CD1c-positive myeloid dendritic cell (primary cell): Measurements from ENCODE around the gene PLCB3.

ENCODE experiments used
- DNase-seq: peaks from one replicate; pipeline ENCODE4 v3.0.0-alpha.2; 2016; ENCODE audit errors: extremely low spot score

Gene PLCB3

DNA sequence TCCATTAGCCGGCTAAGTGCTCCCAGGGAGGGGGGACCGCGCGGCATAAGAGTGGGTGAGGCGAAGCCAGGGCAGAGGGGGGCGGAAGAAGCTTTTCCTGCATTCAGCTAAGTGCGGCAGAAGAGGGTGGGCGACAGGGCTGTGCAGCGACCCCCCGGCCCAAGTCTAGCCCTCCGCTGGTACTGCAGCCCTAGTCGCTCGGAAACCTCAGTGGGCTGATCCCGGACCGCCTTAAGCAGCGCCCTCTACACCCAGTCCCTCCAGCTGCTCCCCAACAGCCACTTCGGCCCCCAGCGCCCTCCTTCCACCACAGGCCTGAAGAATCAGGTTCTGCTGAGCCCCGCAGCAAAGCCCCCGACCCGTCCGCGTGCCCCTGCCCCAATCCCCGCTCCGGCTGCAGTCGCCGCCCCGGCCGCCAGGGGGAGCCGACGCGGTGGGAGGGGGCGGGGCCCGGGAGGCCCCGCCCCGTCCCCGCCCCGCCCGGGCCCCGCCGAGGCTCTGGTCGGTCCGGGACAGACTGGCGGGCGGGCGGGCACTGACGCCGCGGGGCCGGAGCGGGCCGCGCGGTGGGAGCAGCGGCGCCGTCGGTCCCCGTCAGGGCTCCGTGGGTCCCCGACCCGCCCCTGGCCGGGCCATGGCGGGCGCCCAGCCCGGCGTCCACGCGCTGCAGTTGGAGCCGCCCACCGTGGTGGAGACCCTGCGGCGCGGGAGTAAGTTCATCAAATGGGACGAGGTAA is at the start of gene PLCB3:
Gene PLCB3 (plus strand): TSS at position 515 of the 737 bp plus-strand sequence. CDS start 120 bp downstream, at position 635.
- DNase-seq: peak; percentile 88

DNA sequence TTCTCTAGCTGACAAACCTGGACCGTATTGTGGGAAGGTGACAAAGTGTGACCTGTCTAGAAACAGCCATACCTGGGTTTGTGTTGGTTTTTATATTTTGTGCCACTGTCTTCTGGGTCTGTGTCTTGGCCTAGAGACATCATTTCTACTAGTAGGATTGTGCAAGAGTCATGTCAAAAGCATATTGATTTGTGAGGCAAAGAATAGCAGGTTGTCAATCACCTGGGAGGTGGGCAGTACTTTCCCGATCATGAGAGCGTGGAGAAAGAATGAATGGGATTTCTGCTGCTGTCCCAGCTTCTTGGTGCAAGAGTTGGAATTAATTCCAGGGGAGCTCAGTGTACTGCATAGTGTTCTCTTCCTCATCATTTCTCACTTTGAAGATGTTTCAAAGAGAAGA is 49.8 kb upstream of the PLCB3 start:
- no peak for DNase-seq

DNA sequence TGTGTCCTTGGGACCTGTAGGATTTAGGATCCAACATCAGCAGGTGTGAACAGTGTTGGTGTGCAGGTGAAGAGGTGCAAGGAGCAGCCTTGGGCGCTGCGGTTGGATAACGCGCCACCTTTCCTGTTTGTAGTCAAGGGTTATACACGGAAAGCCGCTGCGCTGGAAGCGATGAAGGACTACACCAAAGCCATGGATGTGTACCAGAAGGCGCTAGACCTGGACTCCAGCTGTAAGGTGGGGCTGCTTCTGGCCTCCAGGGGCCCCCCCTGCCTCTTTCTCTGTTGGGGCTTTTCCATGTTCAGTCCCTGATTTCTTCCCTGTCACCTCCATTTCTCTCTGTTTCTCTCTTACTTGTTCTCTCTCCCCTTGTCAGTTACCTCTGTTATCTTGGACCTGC is 48.3 kb upstream of the PLCB3 start:
- DNase-seq: no peak

DNA sequence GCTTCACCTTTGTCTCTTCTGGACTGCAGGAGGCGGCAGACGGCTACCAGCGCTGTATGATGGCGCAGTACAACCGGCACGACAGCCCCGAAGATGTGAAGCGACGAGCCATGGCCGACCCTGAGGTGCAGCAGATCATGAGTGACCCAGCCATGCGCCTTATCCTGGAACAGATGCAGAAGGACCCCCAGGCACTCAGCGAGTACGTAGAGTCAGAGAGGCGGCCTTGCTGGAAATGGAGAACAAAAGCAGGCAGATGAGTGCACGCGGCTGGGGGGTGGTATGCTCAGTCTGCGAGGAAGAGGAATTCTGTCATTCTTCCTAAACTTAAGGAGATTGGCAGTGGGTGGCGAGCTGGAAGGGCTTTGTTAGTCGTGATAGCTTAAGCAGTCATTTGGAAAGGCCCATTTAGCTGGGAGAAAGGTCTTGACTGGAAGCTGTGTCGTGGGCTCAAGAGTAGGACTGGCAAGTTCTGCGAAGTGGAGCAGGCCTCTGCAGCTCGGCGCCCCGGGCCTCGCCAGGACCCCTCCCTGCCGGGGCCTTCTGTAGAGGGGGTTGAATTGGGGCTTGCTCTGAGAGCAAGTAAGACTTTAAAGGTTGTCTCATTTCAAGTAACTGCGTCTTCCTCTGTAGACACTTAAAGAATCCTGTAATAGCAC is 47.8 kb upstream of the PLCB3 start:
- DNase-seq: no peak

DNA sequence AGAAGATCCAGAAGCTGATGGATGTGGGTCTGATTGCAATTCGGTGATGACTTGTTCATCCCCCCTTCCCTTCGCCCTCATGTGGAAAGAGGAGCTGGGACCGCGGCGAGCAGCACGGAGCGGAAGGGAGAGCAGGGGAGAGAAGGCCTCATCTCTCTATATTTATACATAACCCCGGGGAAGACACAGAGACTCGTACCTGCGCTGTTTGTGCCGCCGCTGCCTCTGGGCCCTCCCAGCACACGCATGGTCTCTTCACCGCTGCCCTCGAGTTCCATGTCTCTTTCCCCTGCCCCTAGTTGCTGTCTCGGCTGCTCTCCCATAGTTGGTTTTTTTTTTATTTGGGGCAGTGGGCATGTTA is 47.3 kb upstream of the PLCB3 start:
- DNase-seq: no peak

DNA sequence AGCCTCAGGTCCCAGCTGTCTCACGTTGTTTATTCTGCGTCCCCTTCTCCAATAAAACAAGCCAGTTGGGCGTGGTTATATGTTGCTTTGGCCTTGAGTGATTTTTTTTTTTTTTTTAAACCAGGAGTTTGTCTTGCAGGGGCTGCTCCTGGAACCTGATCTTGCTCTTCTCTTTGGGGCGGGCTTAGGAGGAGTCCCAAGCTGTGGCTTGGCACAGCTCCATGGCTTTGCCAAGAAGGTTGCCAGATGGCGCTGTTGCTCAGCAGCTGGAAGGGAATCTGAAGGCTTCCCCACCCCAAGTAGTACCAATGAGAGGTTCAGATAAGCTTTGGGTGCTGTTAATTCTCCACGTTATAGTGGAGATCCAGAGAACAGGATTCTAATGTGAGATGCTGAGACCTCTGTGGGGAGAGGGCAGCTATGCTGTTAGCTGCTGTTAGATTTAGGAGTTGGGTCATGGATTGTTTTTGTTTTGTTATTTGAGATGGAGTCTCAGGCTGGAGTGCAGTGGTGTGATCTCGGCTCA is 46.8 kb upstream of the PLCB3 start:
- peak; percentile 94 for DNase-seq

DNA sequence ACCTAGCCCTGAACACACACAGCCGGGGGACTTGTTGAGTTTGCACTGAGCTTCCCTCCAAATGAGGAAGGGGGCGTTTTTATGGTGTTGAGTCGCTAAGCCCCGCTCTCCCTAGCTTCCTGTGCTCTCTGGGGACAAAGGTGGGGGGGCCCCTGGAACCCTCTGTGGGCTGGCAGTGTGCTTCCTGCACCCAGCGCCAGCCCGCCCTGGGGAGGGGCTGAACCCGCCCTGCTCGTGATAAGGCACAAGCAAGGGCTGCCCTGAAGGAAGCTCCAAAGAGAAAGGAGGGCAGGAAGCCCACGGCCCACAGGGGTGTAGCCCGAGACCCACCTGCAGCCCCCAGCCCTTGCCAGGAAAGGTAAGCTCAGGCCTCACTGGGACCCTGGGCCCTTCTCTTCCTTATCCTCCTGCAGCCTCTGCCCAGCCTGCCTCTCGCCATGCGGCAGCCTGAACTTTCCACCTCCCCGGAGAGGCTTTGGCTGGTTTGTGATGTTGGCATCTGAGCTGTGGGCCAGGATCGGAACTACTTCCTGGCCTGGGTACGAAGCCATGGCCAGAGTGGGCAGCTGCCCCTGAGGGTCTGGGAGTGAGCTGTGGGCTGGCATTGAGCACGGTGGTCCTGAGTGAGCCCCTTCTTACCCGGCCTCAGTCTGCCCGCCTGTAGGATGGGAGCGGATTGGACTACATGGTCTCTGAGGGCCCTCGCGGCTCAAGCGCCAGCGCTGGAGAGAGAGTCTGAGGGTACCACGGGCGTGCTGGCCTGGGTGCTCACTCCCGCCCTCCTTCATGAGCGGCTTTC is 44.7 kb upstream of the PLCB3 start, which contains the start of gene FERMT3:
Gene FERMT3 (plus strand): TSS at position 265 of the 799 bp plus-strand sequence. CDS start 644 bp downstream, outside the sequence.
- peak; percentile 85 for DNase-seq

DNA sequence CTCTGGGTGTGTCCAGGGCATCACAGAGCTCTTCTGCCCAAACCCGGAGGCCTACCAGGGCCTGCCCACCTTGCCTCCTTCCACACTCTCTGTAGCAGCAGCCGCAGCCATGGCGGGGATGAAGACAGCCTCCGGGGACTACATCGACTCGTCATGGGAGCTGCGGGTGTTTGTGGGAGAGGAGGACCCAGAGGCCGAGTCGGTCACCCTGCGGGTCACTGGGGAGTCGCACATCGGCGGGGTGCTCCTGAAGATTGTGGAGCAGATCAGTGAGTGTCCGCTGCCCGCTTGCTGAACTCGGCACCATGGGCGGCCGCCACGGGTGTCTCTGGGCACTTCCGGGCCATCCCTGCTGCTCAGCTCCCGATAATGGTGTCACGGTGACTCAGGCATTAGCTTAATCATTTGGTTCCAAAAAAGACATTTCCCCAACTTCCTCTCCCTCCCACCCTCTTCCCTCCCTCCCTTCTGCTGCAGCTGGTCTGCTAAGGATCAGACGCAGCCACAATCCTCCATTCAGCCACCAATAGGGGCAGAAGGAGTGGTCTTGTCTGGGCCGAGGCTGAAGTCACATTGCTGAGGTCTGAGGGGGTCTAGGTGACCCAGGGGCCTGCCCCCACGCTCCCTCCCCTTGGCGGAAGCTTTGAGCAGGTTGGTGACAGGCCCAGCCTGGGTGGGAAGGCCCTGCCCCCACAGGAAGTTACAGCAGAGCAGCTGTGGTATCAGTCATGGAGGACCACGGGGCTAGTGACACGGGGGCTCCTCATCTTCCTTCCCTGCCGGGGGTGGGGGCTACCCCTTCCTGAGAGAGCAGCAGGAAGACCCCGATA is 43.9 kb upstream of the PLCB3 start:
- DNase-seq: peak; percentile 89

DNA sequence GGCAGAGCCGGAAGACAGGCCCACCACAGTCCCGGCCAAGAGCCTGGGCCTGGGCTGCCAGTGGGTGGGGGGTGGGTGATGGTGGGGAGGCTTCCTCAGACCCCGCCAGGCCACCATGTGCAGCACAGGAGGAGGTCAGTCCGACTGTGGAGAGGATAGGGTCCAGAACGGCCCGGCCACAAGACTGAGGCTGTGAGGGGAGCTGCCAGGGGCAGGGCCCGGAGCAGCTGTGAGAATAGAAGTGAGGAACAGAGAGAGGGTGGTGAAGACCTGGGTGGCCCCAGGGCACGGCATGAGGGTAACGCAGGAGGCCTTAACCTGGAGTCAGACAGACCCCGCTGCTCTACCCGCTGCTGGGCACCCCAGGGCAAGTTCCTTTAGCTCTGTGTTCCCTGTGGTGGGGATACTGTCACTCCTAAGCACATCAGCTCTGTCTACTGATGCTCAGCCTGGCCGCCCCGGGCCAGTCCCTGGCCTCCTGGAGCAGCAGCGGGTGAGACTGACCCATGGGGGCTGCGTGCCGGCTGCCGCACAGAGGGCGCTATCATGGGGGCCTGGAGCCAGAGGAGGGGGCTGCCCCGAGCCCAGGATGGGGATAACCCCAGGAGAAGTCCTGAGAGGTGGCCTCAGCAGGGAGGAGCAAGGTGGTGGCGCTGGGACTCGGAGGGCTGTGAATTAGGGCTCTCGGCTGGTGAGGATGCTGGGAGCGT is 43.1 kb upstream of the PLCB3 start:
- DNase-seq: no peak

DNA sequence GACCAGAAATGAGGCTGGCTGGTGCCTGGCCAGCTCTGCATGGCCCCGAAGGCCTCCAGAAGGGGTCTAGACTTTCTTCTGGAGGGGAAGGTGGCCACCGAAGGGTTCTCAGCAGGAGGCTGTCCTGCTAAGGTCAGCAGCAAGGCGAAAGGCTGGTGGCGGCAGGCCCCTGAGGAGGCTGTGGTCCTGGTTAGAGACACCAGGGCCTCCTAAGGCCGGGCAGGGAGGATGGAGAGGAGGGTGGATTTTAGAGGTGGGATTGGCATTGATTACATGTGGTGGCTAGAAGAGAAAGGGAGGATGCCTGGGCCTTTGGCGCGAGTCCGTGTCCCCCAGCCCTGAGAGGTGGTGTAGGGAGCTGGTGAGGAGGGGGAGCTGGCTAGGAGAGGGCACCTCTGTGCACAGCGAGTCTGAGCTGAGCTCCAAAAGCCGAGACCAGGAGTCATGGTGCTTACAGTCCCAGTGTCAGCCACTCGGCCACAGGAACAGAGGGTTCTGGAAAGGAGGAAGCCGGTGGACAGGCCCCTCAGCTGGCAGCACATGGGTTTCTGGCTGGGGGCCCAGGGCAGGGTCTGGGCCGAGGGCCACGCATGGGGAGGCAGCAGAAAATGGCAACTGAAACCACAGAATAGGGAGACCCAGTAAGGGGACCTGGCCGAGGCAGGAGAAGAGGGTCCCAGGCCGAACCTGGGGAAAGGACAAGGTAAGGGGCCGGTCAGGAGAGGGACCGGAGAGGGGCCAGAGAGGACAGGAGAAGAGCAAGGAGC is 42.4 kb upstream of the PLCB3 start:
- no peak for DNase-seq

DNA sequence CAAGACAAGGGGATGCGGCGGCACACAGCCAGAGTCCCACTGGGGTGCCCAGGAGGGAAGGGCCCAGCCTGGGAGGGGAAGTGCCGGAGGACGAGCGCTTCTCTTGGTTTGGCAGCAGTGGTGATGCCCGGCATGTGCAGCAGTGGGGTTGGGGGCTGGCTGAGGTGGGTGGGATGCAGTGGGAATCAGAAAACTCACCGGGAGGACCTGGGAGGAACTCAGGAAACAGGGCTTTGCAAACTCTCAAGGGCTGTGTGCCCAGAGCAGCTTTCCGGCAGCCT is 41.8 kb upstream of the PLCB3 start:
- DNase-seq: no peak

DNA sequence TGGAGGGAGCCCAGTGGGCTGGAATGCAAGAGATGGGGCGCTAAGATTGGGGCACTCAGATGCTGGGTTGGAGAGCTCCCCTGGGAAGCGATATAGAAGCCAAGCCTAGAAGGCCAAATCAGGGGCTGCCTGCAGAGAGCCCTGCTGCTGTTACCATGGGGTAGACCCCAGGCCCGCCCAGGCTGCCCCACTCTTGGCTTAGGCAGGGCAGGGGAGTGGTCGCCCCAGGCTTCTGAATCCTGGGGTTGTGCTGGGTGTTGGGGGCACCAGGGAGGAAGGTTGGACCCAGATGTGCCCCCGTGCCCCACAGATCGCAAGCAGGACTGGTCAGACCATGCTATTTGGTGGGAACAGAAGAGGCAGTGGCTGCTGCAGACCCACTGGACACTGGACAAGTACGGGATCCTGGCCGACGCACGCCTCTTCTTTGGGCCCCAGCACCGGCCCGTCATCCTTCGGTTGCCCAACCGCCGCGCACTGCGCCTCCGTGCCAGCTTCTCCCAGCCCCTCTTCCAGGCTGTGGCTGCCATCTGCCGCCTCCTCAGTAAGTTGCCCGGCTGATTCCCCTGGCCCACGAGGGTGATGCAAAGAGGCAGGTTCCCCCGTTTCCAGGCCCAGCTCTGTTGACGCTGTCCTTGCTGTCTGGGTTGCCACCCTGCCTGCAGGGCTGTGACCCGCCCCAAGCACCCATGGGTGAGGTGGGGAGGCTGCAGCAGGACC is 40.9 kb upstream of the PLCB3 start:
- no peak for DNase-seq

DNA sequence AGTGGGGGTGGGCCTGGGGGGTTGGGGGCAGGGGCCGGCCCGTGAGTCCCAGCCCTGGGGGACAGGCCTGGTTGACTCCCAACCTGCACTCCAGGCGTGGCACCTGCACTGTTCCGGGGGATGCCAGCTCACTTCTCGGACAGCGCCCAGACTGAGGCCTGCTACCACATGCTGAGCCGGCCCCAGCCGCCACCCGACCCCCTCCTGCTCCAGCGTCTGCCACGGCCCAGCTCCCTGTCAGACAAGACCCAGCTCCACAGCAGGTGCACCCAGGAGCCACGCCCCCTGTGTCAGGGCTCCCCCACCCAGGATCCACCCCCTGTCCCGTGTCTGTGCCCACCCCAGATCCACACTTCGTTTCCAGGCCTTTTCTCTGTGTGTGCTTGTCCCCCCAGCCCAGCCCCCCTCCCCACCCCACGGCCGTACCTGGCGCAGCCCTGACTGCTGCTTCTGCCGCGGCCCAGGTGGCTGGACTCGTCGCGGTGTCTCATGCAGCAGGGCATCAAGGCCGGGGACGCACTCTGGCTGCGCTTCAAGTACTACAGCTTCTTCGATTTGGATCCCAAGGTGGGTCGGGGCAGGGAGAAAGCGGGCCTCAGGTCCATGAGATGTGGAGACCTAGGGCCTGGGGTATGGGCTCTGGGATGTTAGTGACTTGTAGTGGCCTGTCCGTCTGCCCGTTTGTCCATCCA is 40.0 kb upstream of the PLCB3 start:
- no peak for DNase-seq

DNA sequence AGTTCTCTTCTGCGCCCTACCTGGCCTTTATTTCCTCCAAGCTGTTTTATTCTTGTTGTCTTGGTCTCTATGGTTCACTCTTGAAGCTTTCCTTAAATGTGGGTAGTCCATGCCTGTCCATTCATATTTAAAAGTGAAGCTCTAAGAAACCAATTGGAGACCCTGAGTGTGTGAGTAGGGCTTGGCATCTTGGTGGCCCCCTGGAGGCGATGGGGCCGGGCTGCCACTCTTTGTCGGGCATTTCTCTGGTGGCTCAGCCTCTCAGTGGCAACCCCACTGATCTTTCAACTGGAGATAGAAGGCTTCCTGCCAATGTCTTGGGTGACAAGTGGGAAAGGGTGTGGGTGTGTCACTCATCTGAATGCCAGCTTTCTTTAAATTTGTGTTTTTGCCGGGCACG is 34.5 kb upstream of the PLCB3 start:
- DNase-seq: no peak

DNA sequence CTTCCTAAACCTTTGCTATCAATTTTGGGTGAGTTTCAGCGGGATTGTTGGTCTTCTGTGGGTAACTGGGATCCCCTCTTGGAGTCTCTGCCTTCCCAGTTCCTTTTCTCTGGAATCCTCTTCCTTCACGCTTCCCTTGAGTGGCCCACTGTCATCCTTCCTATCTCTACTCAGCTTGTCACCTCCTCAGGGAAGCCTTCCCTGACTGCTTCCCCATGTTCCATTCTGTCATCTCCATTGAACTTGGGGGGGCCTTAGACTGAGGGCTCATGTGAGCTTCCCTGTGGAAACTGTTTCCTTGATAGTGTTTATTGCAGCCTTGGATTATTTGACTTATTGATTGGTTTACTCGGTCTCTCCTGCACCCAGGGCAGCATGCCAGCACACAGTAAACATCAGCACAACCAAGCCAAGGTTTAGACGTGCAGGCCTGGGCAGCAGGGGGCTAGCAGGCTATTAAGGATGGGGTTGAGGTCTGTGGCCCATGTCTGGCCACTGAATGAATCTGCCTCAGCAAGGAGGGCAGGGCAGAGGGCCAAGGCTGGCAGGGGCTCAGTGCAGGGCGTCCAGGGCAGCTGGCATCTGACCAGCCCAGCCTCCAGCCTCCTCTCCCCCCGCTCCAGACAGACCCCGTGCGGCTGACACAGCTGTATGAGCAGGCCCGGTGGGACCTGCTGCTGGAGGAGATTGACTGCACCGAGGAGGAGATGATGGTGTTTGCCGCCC is 32.5 kb upstream of the PLCB3 start:
- DNase-seq: no peak

DNA sequence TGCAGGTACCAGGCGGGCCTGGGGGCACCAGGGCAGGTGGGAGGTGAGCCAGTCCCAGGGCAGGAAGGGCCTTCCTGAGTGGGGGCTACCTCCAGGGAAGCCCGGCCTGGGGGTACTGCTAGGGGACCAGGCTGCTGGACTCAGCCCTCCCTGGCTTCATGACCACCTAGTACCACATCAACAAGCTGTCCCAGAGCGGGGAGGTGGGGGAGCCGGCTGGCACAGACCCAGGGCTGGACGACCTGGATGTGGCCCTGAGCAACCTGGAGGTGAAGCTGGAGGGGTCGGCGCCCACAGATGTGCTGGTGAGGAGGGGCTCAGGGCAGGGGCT is 32.0 kb upstream of the PLCB3 start:
- DNase-seq: no peak

DNA sequence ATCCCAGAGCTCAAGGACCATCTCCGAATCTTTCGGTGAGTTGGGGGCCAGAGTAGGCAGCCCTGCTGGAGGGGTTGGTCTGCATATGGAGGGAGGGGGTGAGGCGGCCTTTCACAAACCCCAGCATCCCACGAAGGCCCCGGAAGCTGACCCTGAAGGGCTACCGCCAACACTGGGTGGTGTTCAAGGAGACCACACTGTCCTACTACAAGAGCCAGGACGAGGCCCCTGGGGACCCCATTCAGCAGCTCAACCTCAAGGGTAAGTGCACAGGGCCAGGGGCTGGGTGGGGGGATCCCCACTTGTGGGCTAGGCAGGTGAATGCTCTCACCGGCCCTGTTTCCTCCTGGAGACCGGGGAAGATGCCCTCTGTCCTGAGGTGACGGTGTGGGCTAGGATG is 31.6 kb upstream of the PLCB3 start:
- DNase-seq: no peak

DNA sequence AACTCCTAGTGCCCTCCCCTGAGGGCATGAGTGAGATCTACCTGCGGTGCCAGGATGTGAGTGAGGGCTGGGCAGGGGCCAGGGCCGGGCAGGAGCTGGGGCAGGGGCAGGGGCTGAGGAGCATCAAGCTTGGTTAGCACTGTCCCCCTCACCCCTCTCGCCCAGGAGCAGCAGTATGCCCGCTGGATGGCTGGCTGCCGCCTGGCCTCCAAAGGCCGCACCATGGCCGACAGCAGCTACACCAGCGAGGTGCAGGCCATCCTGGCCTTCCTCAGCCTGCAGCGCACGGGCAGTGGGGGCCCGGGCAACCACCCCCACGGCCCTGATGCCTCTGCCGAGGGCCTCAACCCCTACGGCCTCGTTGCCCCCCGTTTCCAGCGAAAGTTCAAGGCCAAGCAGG is 31.1 kb upstream of the PLCB3 start:
- DNase-seq: no peak

DNA sequence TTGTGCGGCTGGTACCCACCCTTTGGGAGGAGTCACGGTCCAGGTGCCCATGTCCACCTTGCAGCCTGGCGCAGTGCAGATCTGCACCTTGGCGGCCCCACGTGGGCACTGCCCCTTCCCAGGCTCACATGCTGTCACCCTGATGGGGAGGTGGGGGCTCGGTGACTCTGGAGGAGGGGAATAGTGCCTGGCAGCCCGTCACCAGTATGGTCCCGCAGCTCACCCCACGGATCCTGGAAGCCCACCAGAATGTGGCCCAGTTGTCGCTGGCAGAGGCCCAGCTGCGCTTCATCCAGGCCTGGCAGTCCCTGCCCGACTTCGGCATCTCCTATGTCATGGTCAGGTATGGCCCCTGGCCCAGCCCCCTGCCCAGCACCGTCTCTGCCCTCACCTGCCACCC is 30.5 kb upstream of the PLCB3 start:
- DNase-seq: no peak
